GM12878 (cell line): ENCODE measurements around the gene GNAO1. TPM values are rescaled to one million over a fixed set of nuclear protein-coding genes. Genes with fewer than 3 reads are reported as not detected.

Experiments used
- ATAC-seq: fragments of 200-7000 bp; cut with Tn5 transposase; 3 replicates; pipeline ENCODE4 v1.9.1; 2020; ENCODE audit warnings: mild to moderate bottlenecking, moderate library complexity
- BruUV-seq: library from RNA; stranded (reverse); fragments of 400-500 nt; replicated peaks from 2 replicates; lab custom pipeline; 2021; lab: Mats Ljungman, UMichigan
- CTCF ChIA-PET: fragments of 300-600 bp; sonication (Branson Sonifier 250); formaldehyde crosslinking; extraction: SDS; loops from one replicate; lab custom pipeline; 2021; ENCODE audit warnings: inconsistent platforms; lab: Yijun Ruan, JAX
- POLR2A ChIA-PET: fragments of 350-600 bp; formaldehyde crosslinking; extraction: SDS; loops from one replicate; lab custom pipeline; 2021; ENCODE audit warnings: inconsistent platforms; lab: Charles Lee
- RAD21 ChIA-PET: fragments of 300-600 bp; sonication (Branson Sonifier 250); formaldehyde crosslinking; loops from one replicate; lab custom pipeline; 2023; ENCODE audit warnings: antibody characterized with exemption; ENCODE audit not compliant: unreplicated experiment; lab: Charles Lee
- SMC1A ChIA-PET: fragments of 300-600 bp; sonication (Branson Sonifier 250); formaldehyde crosslinking; loops from one replicate; lab custom pipeline; 2023; ENCODE audit not compliant: unreplicated experiment, uncharacterized antibody; lab: Charles Lee
- DNase-seq: peaks from one replicate; pipeline ENCODE4 v3.0.0-alpha.2; 2011; ENCODE audit warnings: low read depth, low spot score
- FAIRE-seq: peaks from 3 replicates; lab custom pipeline; 2011; peaks lifted over from hg19 to GRCh38; lab: Jason Lieb, UNC
- H2AFZ ChIP-seq: 2 replicates; pipeline ENCODE4 v1.6.0; 2011; ENCODE audit warnings: low read depth, low read length, control low read depth; ENCODE audit not compliant: control insufficient read depth
- H3K27ac ChIP-seq: 2 replicates; pipeline ENCODE4 v1.5.1; 2011; ENCODE audit warnings: control low read depth; ENCODE audit not compliant: control insufficient read depth, insufficient read depth
- H3K27me3 ChIP-seq, 2 experiments: replicated peaks in 1 of 2; 2 replicates each; pipeline versions ENCODE4 v1.6.0 to v1.6.1; 2011; ENCODE audit warnings: low read length in 1 of 2; ENCODE audit not compliant: control insufficient read depth in 2 of 2, insufficient read depth in 2 of 2
- H3K36me3 ChIP-seq, 2 experiments: 2 replicates each; pipeline ENCODE4 v1.5.1; 2011; ENCODE audit warnings: low read length in 1 of 2; ENCODE audit not compliant: control insufficient read depth in 2 of 2, insufficient read depth in 2 of 2
- H3K4me1 ChIP-seq: 2 replicates; pipeline ENCODE4 v1.6.1; 2011; ENCODE audit warnings: mild to moderate bottlenecking, low read length, moderate library complexity, mixed read lengths; ENCODE audit not compliant: control insufficient read depth, insufficient read depth
- H3K4me2 ChIP-seq: 2 replicates; pipeline ENCODE4 v1.6.0; 2011; ENCODE audit warnings: control low read depth; ENCODE audit not compliant: control insufficient read depth, insufficient read depth
- H3K4me3 ChIP-seq: fragments of 200-600 bp; sonication (generic); 2 replicates; pipeline ENCODE4 v1.5.1; 2016
- H3K79me2 ChIP-seq: 2 replicates; pipeline ENCODE4 v1.6.0; 2011; ENCODE audit warnings: low read length; ENCODE audit not compliant: control insufficient read depth, insufficient read depth
- H3K9ac ChIP-seq: 2 replicates; pipeline ENCODE4 v1.8.0; 2011; ENCODE audit warnings: low read length, control low read depth, mixed read lengths; ENCODE audit not compliant: control insufficient read depth, insufficient read depth
- H3K9me3 ChIP-seq: replicated peaks from 3 replicates; pipeline ENCODE4 v1.5.1; 2011; ENCODE audit warnings: mild to moderate bottlenecking, low read length; ENCODE audit not compliant: control insufficient read depth, insufficient read depth
- H4K20me1 ChIP-seq: 2 replicates; pipeline ENCODE4 v1.6.0; 2011; ENCODE audit not compliant: control insufficient read depth, insufficient read depth
- CBFB ChIP-seq: IDR thresholded peaks from 2 replicates; pipeline ENCODE4 v1.6.1; 2016; ENCODE audit warnings: antibody characterized with exemption, low read depth
- KDM1A ChIP-seq: fragments of 200-600 bp; sonication (generic); IDR thresholded peaks from 2 replicates; pipeline ENCODE4 v1.6.1; 2016; ENCODE audit warnings: borderline replicate concordance
- NR2F1 ChIP-seq: fragments of 450-650 bp; conservative IDR thresholded peaks from 2 replicates; pipeline ENCODE4 v1.6.1; 2017; ENCODE audit warnings: mild to moderate bottlenecking
- PAX5 ChIP-seq: IDR thresholded peaks from 2 replicates; pipeline ENCODE4 v1.6.1; 2011; ENCODE audit warnings: low read depth, low read length, borderline replicate concordance
- RUNX3 ChIP-seq: IDR thresholded peaks from 2 replicates; pipeline ENCODE4 v1.6.1; 2012; ENCODE audit warnings: low read length, inconsistent platforms
- SMAD1 ChIP-seq: fragments of 450-650 bp; IDR thresholded peaks from 2 replicates; pipeline ENCODE4 v1.6.1; 2018; ENCODE audit warnings: mild to moderate bottlenecking, low read depth; ENCODE audit not compliant: partially characterized antibody
- SREBF2 ChIP-seq: IDR thresholded peaks from 2 replicates; pipeline ENCODE4 v1.6.1; 2012; ENCODE audit warnings: mild to moderate bottlenecking, low read length
- TBL1XR1 ChIP-seq: IDR thresholded peaks from 2 replicates; pipeline ENCODE4 v1.6.1; 2012; ENCODE audit warnings: low read depth, low read length, improper control_type of control experiment
- ZNF622 ChIP-seq: fragments of 450-650 bp; IDR thresholded peaks from 2 replicates; pipeline ENCODE4 v1.6.1; 2017; ENCODE audit warnings: mild to moderate bottlenecking, inconsistent platforms
- ZSCAN29 ChIP-seq: fragments of 450-650 bp; IDR thresholded peaks from 2 replicates; pipeline ENCODE4 v1.6.1; 2017; ENCODE audit warnings: mild to moderate bottlenecking, moderate library complexity
- WGBS: methylation state at CpG from one replicate; pipeline ENCODE4 v1.1.6; 2016; ENCODE audit warnings: low lambda C conversion rate; ENCODE audit not compliant: insufficient replicate concordance, insufficient coverage; ENCODE audit errors: missing lambda C conversion rate; 5-methylcytosine and 5-hydroxymethylcytosine counted together
- in situ Hi-C: fragments of 300-500 bp; cut with MboI; formaldehyde crosslinking; loops from 9 replicates; pipeline ENCODE4 v1.14.3; 2018; ENCODE audit warnings: mixed read lengths
- intact Hi-C: fragments of 100-400 bp; cut with micrococcal nuclease; formaldehyde crosslinking; loops from one replicate; pipeline ENCODE4 v1.14.2; 2022; ENCODE audit not compliant: unreplicated experiment
- polyA plus RNA-seq, 11 experiments: library from polyadenylated mRNA; depleted of rRNA in 4 of 11; unstranded in 6 of 11; stranded (reverse) in 5 of 11; fragments of >200 nt; fragmentation: Nextera tagmentation in 4 of 11; fragmentation: Illumina TruSeq in 1 of 11; extraction: Ambion mirVana in 4 of 11; extraction: Trizol in 1 of 11; gene quantifications; 1 replicate in 1 of 11; 2 replicates in 10 of 11; pipeline versions ENCODE4 v1.2.1 to v1.2.3, GENCODE V29; 2011 to 2016; ENCODE audit warnings: inconsistent platforms in 2 of 11, missing spikeins in 2 of 11, low read depth in 1 of 11
- total RNA-seq, 4 experiments: library from RNA; depleted of rRNA in 3 of 4; stranded (reverse); fragments of >200 nt in 3 of 4; fragmentation: Illumina TruSeq in 1 of 4; extraction: Trizol in 1 of 4; gene quantifications; 2 replicates each; pipeline versions ENCODE4 v1.2.1 to v1.2.3, GENCODE V29; 2013 to 2021
- TF ChIP-seq, protein P1 (sequence below): IDR thresholded peaks from 2 replicates; pipeline ENCODE4 v1.6.1; 2011; ENCODE audit warnings: borderline replicate concordance, low read depth, mild to moderate bottlenecking, moderate library complexity, low read length; ENCODE audit not compliant: insufficient read depth, poor library complexity, severe bottlenecking

GNAO1 gene
- total and polyA plus RNA-seq, 10 of the 15 experiments (the other 5 are each of a cell fraction or from before 2014, with no cell fraction given), result 0.05 to 0.28 (median 0.14) TPM; not detected in 6

DNA sequence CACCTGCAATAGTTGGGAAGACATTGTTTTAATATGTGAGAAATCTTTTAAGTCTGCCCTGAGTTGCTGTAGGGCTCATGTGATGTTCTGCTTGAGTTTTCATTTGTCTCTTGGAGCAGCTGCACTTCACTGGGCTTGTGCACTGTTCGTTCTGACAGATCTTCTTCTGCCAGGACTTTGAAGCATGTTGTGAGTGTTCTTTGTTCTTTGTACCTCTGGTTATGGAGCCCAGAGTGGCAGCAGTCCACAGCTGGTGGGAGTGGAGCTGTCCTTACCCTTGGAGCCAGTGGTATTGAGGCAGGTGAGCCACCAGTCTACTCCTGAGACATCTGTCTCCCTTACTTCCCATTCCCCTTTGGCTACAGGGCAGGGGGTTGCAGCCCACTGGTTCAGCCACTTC, 64.6 kb downstream of the GNAO1 start:
- no peaks in the 10 kb centered on the region for H3K9me3 ChIP-seq
- peaks cover 3 to 9% of the 10 kb centered on the region in 2 experiments; a peak in 3 of 4 replicates for H3K27me3 ChIP-seq
- POLR2A ChIA-PET, result no interaction called here
- DNase-seq, result no peak
- intact Hi-C loops, result no loop called here
- no peak overlapping the region for H3K4me2 ChIP-seq
- BruUV-seq, result no TSS peak
- FAIRE-seq, result no peak
- CTCF ChIA-PET, result no interaction called here
- no peak overlapping the region for H3K9ac ChIP-seq
- no peak overlapping the region for H3K27ac ChIP-seq
- H3K4me3 ChIP-seq, result no peak overlapping the region
- RAD21 ChIA-PET, result no interaction called here
- no peaks in the 10 kb centered on the region for H3K79me2 ChIP-seq
- no peak for ATAC-seq
- WGBS, result 0% methylated on average over 1 of the region's 1 CpG
- no peaks in the 10 kb centered on the region for H3K4me1 ChIP-seq
- TF ChIP-seq NR2F1, result no peak
- TF ChIP-seq SMAD1, result no peak
- TF ChIP-seq, protein P1, sequence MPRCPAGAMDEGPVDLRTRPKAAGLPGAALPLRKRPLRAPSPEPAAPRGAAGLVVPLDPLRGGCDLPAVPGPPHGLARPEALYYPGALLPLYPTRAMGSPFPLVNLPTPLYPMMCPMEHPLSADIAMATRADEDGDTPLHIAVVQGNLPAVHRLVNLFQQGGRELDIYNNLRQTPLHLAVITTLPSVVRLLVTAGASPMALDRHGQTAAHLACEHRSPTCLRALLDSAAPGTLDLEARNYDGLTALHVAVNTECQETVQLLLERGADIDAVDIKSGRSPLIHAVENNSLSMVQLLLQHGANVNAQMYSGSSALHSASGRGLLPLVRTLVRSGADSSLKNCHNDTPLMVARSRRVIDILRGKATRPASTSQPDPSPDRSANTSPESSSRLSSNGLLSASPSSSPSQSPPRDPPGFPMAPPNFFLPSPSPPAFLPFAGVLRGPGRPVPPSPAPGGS, result no peak
- TF ChIP-seq KDM1A, result no peak
- TF ChIP-seq ZNF622, result no peak
- no peak for TF ChIP-seq CBFB
- no peak for TF ChIP-seq SREBF2
- TF ChIP-seq RUNX3, result no peak
- no peak for TF ChIP-seq ZSCAN29
- no peak for TF ChIP-seq PAX5
- no peak for TF ChIP-seq TBL1XR1
- SMC1A ChIA-PET, result no interaction called here
- H2AFZ ChIP-seq, result no peak overlapping the region
- no peaks in the 10 kb centered on the region for H3K36me3 ChIP-seq
- in situ Hi-C loops, result no loop called here
- H4K20me1 ChIP-seq, result no peaks in the 10 kb centered on the region
